Lung (tissue), 12 donors: ENCODE data around the gene SNRPD3. TPM values are rescaled to one million over a fixed set of nuclear protein-coding genes. Genes with fewer than 3 reads are reported as not detected.

ENCODE experiments used
- ATAC-seq: fragments of 200-7000 bp; cut with Tn5 transposase; one replicate; pipeline ENCODE4 v1.9.1; 2020; ENCODE audit warnings: moderate number of reproducible peaks; ENCODE audit not compliant: insufficient read depth, low FRiP score
- DNase-seq, 3 donors: peaks; one replicate each; pipeline ENCODE4 v3.0.0-alpha.2; 2013 to 2017
- H3K27ac ChIP-seq, 2 donors: one replicate each; pipeline ENCODE4 v1.5.1; 2013; ENCODE audit warnings: mild to moderate bottlenecking in 2 of 2, moderate library complexity in 2 of 2, control low read depth in 1 of 2, inconsistent platforms in 1 of 2, low read depth in 1 of 2, low read length in 1 of 2
- H3K27me3 ChIP-seq, 3 donors: one replicate each; pipeline ENCODE4 v1.5.1; 2013; ENCODE audit warnings: low read length in 2 of 3; ENCODE audit not compliant: control insufficient read depth in 3 of 3, insufficient read depth in 3 of 3
- H3K36me3 ChIP-seq, 4 donors: one replicate each; pipeline ENCODE4 v1.5.1; 2013; ENCODE audit warnings: low read length in 4 of 4, mild to moderate bottlenecking in 1 of 4, moderate library complexity in 1 of 4; ENCODE audit not compliant: control insufficient read depth in 4 of 4, insufficient read depth in 4 of 4
- H3K4me1 ChIP-seq, 5 donors: one replicate each; pipeline ENCODE4 v1.5.1; 2013; ENCODE audit warnings: low read length in 5 of 5, mild to moderate bottlenecking in 2 of 5, moderate library complexity in 1 of 5; ENCODE audit not compliant: control insufficient read depth in 5 of 5, insufficient read depth in 5 of 5
- H3K4me3 ChIP-seq: one replicate; pipeline ENCODE4 v1.5.1; 2013; ENCODE audit warnings: mild to moderate bottlenecking, control low read depth, moderate library complexity
- H3K9ac ChIP-seq, 2 donors: one replicate each; pipeline ENCODE4 v1.5.1; 2013; ENCODE audit warnings: low read length in 2 of 2, control low read depth in 1 of 2; ENCODE audit not compliant: insufficient read depth in 1 of 2
- H3K9me3 ChIP-seq, 4 donors: one replicate each; pipeline ENCODE4 v1.5.1; 2013; ENCODE audit warnings: low read length in 3 of 4, mild to moderate bottlenecking in 1 of 4, moderate library complexity in 1 of 4; ENCODE audit not compliant: control insufficient read depth in 4 of 4, insufficient read depth in 3 of 4
- WGBS, 2 donors: extraction: QIAGEN DNeasy Blood & Tissue Kit; methylation state at CpG; one replicate each; pipeline ENCODE4 v1.1.7; 2013; 5-methylcytosine and 5-hydroxymethylcytosine counted together
- polyA plus RNA-seq, 2 donors: library from polyadenylated mRNA; stranded (reverse); fragments of 200-250 nt; gene quantifications; one replicate each; pipeline ENCODE4 v1.2.1, GENCODE V29; 2013
- total RNA-seq, 2 donors: library from RNA; depleted of rRNA in 1 of 2; stranded (reverse); fragments of >200 nt in 1 of 2; gene quantifications; one replicate each; pipeline ENCODE4 v1.2.1, GENCODE V29; 2014 to 2021
- TF ChIP-seq, protein P1 (sequence below): IDR thresholded peaks from 2 replicates; pipeline ENCODE4 v1.5.1; 2012; ENCODE audit warnings: mild to moderate bottlenecking; ENCODE audit errors: control extremely low read depth, extremely low read depth
- donor health status: control.
- donor health status: control.
- donor health status: Bipolar disorder and iron deficiency.
- donor health status: healthy.
- donor health status: DM: yes; HTN: yes; CAD: no.

The SNRPD3 gene
- total and polyA plus RNA-seq, 4 donors = 76.3 to 193 (median 111) TPM

DNA sequence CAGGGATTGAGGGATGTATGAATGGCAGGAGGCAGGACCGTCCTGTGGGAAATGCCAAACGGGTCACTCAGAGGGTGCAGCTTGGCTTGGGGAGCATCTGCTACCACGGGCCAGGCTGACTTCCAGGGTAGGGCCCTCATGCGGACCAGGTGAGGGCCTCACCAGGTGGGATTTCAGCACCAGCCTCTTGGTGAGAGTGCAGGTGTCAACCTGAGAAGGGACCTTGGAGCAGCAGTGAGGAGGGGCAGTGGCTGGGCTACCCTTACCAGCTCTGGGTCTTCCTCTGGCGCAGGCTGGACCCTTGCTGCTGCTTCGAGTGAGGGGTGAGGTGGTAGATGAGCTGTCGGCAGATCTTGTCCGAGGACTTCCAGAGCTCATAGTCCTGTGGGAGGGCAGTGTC, 32.1 kb downstream of the SNRPD3 start:
- Histone ChIP-seq H3K4me3 (no peak overlapping the region), H3K9me3 (no peaks in the 10 kb centered on the region), H3K36me3 (peaks cover 0 to 25% (median 13%) of the 10 kb centered on the region in 4 donors), H3K27me3 (no peaks in the 10 kb centered on the region), H3K27ac (no peak overlapping the region), H3K4me1 (peaks cover 0 to 21% (median 11%) of the 10 kb centered on the region in 5 donors), H3K9ac (no peak overlapping the region)
- 82 to 90% methylated on average over 8 of the region's 8 CpGs for WGBS, 2 donors
- DNase-seq (no peak), ATAC-seq (no peak)
- TF ChIP-seq, protein P1, sequence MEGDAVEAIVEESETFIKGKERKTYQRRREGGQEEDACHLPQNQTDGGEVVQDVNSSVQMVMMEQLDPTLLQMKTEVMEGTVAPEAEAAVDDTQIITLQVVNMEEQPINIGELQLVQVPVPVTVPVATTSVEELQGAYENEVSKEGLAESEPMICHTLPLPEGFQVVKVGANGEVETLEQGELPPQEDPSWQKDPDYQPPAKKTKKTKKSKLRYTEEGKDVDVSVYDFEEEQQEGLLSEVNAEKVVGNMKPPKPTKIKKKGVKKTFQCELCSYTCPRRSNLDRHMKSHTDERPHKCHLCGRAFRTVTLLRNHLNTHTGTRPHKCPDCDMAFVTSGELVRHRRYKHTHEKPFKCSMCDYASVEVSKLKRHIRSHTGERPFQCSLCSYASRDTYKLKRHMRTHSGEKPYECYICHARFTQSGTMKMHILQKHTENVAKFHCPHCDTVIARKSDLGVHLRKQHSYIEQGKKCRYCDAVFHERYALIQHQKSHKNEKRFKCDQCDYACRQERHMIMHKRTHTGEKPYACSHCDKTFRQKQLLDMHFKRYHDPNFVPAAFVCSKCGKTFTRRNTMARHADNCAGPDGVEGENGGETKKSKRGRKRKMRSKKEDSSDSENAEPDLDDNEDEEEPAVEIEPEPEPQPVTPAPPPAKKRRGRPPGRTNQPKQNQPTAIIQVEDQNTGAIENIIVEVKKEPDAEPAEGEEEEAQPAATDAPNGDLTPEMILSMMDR = no peak

DNA sequence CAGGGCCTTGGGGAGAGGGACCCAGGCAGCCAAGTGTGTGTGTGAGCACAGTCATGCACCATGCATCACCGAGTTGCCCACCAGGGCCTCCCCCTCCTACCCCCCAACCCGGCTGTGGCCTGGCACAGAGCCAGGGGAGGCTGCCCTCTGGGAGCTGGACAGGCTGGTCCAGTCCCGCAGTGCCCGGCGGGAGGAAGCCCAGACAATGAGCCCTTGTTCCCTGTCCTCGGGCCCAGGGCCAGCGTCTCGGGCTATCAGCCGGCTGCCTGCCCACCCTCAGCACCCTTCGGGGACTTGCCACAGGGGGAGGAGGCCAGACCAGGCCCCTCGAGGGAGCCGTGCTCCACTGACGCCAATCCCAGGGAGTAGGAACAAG, 32.6 kb downstream of the SNRPD3 start:
- DNase-seq = peak in 2 of 3 donors; percentile 43 to 59

DNA sequence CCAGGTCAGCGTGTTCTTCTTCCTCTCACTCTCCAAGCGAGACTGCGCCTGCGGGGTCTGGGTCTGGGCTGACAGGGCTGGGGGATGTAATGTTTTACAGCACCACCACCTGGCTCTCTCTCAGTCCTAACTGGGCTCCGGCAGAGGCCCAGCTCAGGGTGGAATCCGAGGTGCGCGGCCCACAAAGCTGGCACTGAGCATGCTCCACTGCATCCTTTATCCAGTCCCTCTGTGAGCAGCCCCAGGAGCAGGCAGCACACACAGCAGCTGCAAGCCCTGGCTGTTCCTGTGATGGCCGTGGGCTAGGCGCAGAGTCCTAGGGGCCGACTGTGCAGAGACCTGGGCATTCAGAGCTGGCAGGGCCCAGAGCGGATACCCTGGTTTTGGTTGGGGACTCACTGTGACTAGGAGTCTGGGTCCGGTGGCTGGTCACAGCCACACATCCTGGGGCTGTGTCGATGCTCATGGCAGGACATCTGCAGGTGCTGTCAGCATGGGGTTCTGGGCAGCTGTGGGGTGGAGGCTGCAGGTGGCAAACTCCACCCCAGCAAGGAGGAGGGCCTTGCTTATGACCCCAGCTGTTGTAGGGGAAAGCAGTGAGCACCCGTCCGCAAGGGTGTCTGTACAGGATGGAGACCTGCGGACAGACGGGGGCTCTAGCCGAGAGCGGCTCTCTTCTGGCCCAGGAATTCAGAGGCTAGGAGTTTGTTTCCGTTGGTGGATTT, 33.1 kb downstream of the SNRPD3 start:
- no peak overlapping the region for H3K4me3 ChIP-seq

More for the DNA sequence above, 32.6 kb downstream of the SNRPD3 start:
- no peaks in the 10 kb centered on the region for H3K27me3 ChIP-seq
- H3K27ac ChIP-seq = no peak overlapping the region
- no peak overlapping the region for H3K9ac ChIP-seq
- H3K9me3 ChIP-seq = no peaks in the 10 kb centered on the region
- no peak overlapping the region for H3K4me3 ChIP-seq
- TF ChIP-seq, protein P1 = no peak
- peaks cover 0 to 25% (median 13%) of the 10 kb centered on the region in 4 donors for H3K36me3 ChIP-seq
- ATAC-seq = no peak
- WGBS, 2 donors = 64 to 81% methylated on average over 6 to 13 of the region's 13 CpGs
- H3K4me1 ChIP-seq = peaks cover 0 to 20% (median 9%) of the 10 kb centered on the region in 5 donors

More for the DNA sequence above, 33.1 kb downstream of the SNRPD3 start:
- no peak for DNase-seq
- no peaks in the 10 kb centered on the region for H3K27me3 ChIP-seq
- no peak for ATAC-seq
- H3K9ac ChIP-seq = no peak overlapping the region
- TF ChIP-seq, protein P1 = no peak
- 93 to 95% methylated on average over 21 of the region's 21 CpGs for WGBS, 2 donors
- H3K9me3 ChIP-seq = no peaks in the 10 kb centered on the region
- peaks cover 0 to 18% (median 7%) of the 10 kb centered on the region in 5 donors for H3K4me1 ChIP-seq
- H3K27ac ChIP-seq = no peak overlapping the region
- H3K36me3 ChIP-seq = peaks cover 0 to 25% (median 13%) of the 10 kb centered on the region in 4 donors
